IgD-negative memory B cell (primary cell): ENCODE results near the gene ERG. TPM values are rescaled to one million over a fixed set of nuclear protein-coding genes. Genes with fewer than 3 reads are reported as not detected.

Source experiments
- H3K27ac Mint-ChIP-seq, 3 donors: one replicate each; pipeline ENCODE4 v1.8.0; 2020 to 2022; ENCODE audit warnings: mild to moderate bottlenecking in 3 of 3, mixed read lengths in 3 of 3, moderate library complexity in 1 of 3
- H3K27me3 Mint-ChIP-seq: one replicate; pipeline ENCODE4 v1.8.0; 2021; ENCODE audit warnings: mixed read lengths
- H3K36me3 Mint-ChIP-seq: one replicate; pipeline ENCODE4 v1.8.0; 2020; ENCODE audit warnings: mild to moderate bottlenecking, mixed read lengths
- H3K4me1 Mint-ChIP-seq, 3 donors: one replicate each; pipeline ENCODE4 v1.8.0; 2020 to 2022; ENCODE audit warnings: mixed read lengths in 3 of 3, mild to moderate bottlenecking in 1 of 3
- H3K4me3 Mint-ChIP-seq, 4 donors: one replicate each; pipeline ENCODE4 v1.8.0; 2020 to 2022; ENCODE audit warnings: mild to moderate bottlenecking in 4 of 4, mixed read lengths in 4 of 4, moderate library complexity in 3 of 4
- H3K9me3 Mint-ChIP-seq, 3 donors: one replicate each; pipeline ENCODE4 v1.8.0; 2020 to 2021; ENCODE audit warnings: mixed read lengths in 3 of 3, mild to moderate bottlenecking in 1 of 3
- polyA plus RNA-seq: library from polyadenylated mRNA; unstranded; fragments of 300-500 nt; fragmentation: Illumina TruSeq; gene quantifications from one replicate; pipeline ENCODE4 v1.2.3, GENCODE V29; 2021

ERG gene
- polyA plus RNA-seq, 1 donor from 2014 or later: not detected

DNA sequence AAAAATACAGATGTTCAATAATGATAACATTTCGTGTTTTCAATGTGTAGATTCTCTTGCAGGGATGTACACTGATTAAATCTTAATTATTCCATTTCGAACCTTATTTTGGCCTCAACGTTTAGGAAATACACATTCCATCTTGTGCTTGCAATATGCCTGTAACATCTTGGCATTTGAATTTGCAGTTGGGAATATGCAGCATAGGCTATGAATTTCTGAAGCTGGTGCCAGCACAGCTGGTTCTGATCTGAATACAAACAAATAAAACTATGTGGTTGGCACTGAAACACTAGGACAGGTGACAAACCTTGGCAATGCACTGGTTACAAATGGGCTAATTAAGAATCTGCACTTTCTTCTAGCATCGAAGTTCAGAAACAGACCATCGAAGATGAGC is 108.4 kb downstream of the ERG start:
- H3K27me3 Mint-ChIP-seq: peaks cover 5% of the 10 kb centered on the region
- no peaks in the 10 kb centered on the region for H3K4me1 Mint-ChIP-seq
- H3K36me3 Mint-ChIP-seq: no peaks in the 10 kb centered on the region
- no peak overlapping the region for H3K4me3 Mint-ChIP-seq
- H3K9me3 Mint-ChIP-seq: no peaks in the 10 kb centered on the region
- no peak overlapping the region for H3K27ac Mint-ChIP-seq

DNA sequence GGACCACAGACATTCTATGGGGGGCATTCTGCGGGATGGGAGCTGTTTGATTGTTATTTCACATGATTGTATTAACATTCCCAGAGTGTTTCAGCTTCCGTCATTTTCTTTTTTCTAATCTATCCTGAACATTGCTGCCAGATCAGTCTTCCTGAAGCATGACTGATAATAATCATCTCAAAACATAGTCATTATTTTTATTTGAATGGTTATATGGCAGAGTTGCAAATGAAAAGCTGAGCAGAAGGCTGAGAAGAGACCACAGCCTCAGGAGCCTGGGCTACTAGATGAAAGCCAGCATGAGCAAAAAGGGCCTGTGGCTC is 109.0 kb downstream of the ERG start:
- H3K36me3 Mint-ChIP-seq: no peaks in the 10 kb centered on the region
- H3K4me1 Mint-ChIP-seq: no peaks in the 10 kb centered on the region
- H3K27me3 Mint-ChIP-seq: peaks cover 6% of the 10 kb centered on the region
- no peak overlapping the region for H3K27ac Mint-ChIP-seq
- H3K4me3 Mint-ChIP-seq: no peak overlapping the region
- no peaks in the 10 kb centered on the region for H3K9me3 Mint-ChIP-seq

DNA sequence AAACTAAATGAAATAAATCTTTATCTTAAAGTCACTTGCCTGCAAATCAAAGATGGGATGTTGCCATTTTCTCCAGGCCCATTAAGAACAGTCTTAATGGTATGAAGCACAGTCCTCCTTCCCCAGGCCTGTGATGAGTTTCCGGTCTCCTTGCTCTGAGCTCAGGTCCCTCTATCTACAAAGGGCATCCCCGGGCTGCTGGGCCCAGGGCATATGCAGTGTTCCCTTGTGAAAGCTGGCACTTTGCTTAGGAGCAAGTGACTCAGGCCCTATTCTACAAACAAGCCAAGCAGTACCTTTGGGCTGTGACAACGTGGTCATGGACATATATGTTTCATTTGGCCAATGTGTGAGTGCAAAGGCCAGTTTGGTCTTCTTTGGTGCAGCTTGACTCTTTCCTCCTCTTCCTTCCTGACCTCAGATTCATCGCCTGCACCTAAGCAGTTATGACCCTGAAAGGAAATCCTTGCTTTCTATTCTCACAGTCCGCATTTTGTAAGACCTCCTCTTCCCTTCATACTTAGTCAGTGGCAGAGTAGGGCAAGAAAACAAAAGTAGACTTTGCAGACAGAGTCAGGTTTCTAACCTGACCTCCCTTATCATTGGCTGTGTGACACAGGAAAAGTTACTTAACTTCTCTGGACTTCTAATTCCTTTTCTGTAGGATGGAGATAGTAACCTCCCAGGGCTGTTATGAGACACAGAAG is 109.5 kb downstream of the ERG start:
- no peaks in the 10 kb centered on the region for H3K36me3 Mint-ChIP-seq
- peaks cover 7% of the 10 kb centered on the region for H3K27me3 Mint-ChIP-seq
- no peak overlapping the region for H3K4me3 Mint-ChIP-seq
- no peaks in the 10 kb centered on the region for H3K4me1 Mint-ChIP-seq
- H3K27ac Mint-ChIP-seq: no peak overlapping the region
- no peaks in the 10 kb centered on the region for H3K9me3 Mint-ChIP-seq

DNA sequence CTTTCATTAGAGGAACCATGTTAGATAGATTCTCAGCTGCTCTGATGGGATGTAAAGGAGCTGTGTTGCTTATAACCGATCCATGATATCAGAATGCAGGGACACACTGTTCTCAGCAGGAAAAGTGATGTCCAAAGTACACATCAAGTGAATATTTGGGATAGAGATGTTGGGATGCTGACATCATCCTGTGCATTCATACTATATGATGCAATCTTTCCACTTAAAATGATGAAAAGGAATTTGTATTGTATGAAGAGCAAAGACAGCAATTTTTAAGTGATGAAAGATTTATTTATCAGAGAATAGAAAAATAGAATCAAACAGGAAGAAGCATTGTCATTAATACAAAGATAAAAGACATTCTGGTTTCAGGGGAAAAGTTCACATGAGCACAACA is 110.1 kb downstream of the ERG start:
- peaks cover 0 to 1% (median 0%) of the 10 kb centered on the region in 3 donors for H3K9me3 Mint-ChIP-seq

DNA sequence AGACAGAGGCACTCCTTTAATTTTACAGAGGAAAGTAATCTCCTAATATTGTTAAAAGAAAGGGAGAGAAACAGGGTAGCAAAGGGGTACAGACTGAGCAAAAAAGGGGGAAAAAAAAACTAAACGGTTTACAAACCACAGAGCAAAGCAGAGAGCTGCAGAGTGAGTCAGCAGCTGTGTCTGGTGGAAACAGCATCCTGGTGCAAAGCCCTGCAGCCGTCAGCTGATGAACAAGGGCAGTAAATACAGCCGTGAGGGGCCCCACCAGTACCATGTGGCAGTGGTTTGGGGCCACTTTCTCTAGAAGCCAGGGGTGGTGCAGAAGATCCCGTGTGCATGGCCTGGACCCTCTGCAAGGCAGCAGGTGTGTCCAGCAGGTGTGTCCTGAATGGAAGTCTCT is 111.3 kb downstream of the ERG start:
- no peak overlapping the region for H3K27ac Mint-ChIP-seq
- H3K4me3 Mint-ChIP-seq: no peak overlapping the region
- peaks cover 0 to 2% (median 0%) of the 10 kb centered on the region in 3 donors for H3K9me3 Mint-ChIP-seq
- H3K36me3 Mint-ChIP-seq: no peaks in the 10 kb centered on the region
- peaks cover 10% of the 10 kb centered on the region for H3K27me3 Mint-ChIP-seq
- H3K4me1 Mint-ChIP-seq: peaks cover 0 to 2% (median 0%) of the 10 kb centered on the region in 3 donors

More for the DNA sequence above, 110.1 kb downstream of the ERG start:
- peaks cover 0 to under 1% (median 0%) of the 10 kb centered on the region in 3 donors for H3K4me1 Mint-ChIP-seq
- H3K27ac Mint-ChIP-seq: no peak overlapping the region
- no peaks in the 10 kb centered on the region for H3K36me3 Mint-ChIP-seq
- peaks cover 10% of the 10 kb centered on the region for H3K27me3 Mint-ChIP-seq
- H3K4me3 Mint-ChIP-seq: no peak overlapping the region

DNA sequence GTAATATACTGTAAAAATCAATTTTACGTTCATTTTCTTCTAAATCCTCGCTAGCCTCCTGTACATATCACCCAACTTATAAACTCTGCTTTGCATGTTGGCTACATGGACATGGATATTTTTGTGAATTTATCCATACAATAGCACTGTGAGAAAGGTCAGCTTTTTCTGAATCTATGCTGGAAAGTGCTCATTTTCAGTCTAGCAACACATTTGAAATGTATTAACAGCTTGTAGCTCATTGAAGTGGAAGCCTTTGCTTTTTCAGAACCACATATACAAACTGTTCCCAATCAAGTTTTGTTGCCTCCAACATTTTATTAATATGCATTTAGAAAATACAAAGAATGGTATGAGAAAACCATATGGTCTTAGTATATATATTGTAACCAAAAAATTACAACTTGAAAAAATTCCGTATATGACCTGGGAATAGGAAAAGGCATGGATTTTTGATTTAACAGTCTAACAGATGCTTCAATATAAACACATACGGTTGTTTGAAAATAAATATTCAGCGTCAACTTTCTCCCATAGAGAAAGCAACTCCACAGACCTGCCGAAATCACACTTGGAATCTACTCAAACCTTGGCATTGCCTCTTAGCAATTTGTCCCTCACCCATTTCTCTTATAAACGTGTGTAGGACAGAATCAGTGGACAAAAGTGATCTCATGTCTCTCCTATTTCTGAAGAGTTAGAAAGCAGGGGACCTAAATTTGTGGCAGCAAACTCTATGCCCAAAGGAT is 112.7 kb downstream of the ERG start:
- H3K36me3 Mint-ChIP-seq: no peaks in the 10 kb centered on the region
- no peak overlapping the region for H3K4me3 Mint-ChIP-seq
- peaks cover 10% of the 10 kb centered on the region for H3K27me3 Mint-ChIP-seq
- peaks cover 0 to 2% (median 0%) of the 10 kb centered on the region in 3 donors for H3K9me3 Mint-ChIP-seq
- H3K4me1 Mint-ChIP-seq: peaks cover 0 to 2% (median 0%) of the 10 kb centered on the region in 3 donors
- H3K27ac Mint-ChIP-seq: no peak overlapping the region

DNA sequence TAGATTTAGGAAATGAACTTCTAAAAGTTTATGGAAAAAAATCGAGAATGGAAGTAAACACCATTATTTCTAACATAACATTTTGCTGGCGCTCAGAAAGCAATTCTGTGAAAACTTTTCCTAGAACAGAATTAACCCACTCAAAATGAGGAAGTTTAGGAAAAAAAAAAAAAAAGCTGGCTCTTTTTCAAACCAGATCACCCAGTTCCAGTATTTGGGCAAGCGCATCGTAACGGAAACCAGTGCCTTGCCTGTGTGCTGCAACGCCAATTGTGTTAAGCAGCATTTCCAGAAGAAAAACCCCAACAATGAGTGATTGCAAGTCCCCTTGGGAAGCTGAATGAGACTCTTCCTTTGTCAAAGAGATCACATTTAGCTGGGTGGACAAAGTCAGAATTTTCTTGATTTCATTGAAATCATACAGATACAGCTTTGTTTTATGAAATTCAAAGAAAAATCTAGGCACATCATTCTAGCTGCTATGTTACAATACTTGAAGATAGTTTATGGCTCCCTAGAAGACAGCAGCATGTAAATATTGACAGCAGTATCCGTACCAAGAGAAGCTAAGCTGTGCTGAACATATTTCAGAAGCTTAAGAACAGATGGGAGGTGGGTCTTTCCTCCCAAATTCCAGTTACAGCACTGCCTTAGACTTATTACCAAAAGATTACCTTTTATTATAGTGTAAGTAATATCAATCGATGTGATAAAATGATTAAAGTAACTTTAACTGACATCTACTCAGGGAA is 113.4 kb downstream of the ERG start:
- Mint-ChIP-seq H3K27ac (no peak overlapping the region), H3K9me3 (peaks cover 0 to 2% (median 0%) of the 10 kb centered on the region in 3 donors), H3K4me1 (peaks cover 0 to 2% (median 0%) of the 10 kb centered on the region in 3 donors), H3K36me3 (no peaks in the 10 kb centered on the region), H3K4me3 (no peak overlapping the region), H3K27me3 (peaks cover 10% of the 10 kb centered on the region)

DNA sequence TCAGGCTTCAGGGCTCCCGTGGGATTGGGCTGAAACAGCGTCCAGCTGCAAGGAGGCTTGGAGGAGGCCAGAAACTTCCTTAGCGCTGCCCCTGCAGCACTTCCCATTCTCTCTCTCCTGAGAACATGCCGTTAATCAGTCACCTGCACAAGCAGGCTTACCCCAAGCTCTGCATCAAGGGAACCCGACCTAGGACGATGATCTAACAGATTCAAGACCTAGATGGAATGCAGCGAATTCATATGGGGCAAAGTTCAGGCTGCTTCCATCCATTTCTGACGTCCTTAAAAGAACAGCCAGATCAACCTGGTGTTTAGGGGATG is 114.1 kb downstream of the ERG start:
- Mint-ChIP-seq H3K27me3 (peaks cover 10% of the 10 kb centered on the region), H3K4me3 (no peak overlapping the region), H3K27ac (no peak overlapping the region), H3K9me3 (peaks cover 0 to 2% (median 0%) of the 10 kb centered on the region in 3 donors), H3K4me1 (peaks cover 0 to 2% (median 0%) of the 10 kb centered on the region in 3 donors), H3K36me3 (no peaks in the 10 kb centered on the region)

DNA sequence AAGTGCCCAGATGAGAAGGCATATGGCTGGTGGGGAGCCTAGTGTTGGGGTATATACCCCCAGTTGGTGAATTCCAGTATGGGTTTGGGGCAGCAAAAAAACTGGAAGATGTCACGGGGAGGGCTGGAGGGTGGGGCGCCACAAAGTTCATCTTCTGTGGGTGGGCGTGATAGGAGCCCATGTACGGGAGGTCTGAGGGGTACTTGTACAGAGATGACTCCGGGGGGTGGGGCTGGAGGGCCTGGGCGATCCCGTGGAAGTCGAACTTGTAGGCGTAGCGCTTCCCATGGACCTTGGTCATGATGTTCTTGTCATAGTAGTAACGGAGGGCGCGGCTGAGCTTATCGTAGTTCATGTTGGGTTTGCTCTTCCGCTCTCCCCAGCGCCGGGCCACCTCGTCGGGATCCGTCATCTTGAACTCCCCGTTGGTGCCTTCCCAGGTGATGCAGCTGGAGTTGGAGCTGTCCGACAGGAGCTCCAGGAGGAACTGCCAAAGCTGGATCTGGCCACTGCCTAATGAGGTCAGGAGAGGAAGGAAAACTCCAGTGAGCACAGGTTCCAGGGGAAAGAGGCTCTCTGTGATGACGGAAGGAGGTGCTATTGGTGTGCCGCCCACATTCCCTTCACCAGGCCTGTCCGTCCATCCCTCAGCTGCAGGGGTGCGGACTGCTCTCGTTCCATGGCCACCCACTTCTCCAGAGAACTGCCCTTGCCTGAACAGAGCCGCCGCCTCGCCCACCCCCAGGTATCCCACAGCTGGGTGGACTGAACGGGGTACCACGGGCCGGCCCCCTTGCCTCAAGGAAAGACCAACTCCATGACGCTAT is 114.7 kb downstream of the ERG start:
- peaks cover 0 to 2% (median 0%) of the 10 kb centered on the region in 3 donors for H3K9me3 Mint-ChIP-seq
- H3K27me3 Mint-ChIP-seq: peaks cover 10% of the 10 kb centered on the region

DNA sequence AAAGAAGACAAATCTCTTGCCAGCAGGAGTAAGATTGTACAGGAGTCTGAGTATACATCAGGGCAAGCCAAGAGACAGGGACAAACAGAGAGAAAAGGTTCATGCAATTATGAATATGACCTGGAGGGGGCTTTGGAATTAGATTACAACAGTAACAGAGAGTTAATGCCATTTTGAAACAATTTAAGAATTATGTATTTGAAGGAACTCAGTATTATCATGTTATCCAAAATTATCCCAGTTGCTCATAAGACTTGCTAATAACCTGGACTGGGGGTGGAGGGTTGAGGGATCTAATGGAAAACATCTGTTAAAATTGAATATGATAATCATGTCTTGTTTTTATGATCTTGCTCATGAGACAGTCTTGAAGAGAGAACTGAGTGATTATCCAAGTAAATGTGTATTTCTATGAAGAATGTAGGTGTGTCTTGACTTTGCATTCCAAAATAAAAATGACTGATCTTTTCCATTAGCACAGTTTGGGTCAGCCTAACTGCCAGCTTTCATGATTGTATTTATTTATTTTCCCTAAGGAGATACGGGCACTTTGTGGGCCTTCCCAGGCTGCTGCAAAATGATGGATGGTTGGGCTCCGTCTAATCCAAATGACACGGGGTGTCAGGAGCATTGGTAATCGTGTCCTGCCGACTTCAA is 117.7 kb downstream of the ERG start:
- H3K4me3 Mint-ChIP-seq: no peak overlapping the region
- H3K4me1 Mint-ChIP-seq: peaks cover 0 to 2% (median 0%) of the 10 kb centered on the region in 3 donors
- H3K36me3 Mint-ChIP-seq: no peaks in the 10 kb centered on the region
- H3K27ac Mint-ChIP-seq: no peak overlapping the region
- H3K27me3 Mint-ChIP-seq: peaks cover 17% of the 10 kb centered on the region
- peaks cover 0 to 4% (median 2%) of the 10 kb centered on the region in 3 donors for H3K9me3 Mint-ChIP-seq

More for the DNA sequence above, 114.7 kb downstream of the ERG start:
- Mint-ChIP-seq H3K4me1 (peaks cover 0 to 2% (median 0%) of the 10 kb centered on the region in 3 donors), H3K27ac (no peak overlapping the region), H3K4me3 (no peak overlapping the region), H3K36me3 (no peaks in the 10 kb centered on the region)

DNA sequence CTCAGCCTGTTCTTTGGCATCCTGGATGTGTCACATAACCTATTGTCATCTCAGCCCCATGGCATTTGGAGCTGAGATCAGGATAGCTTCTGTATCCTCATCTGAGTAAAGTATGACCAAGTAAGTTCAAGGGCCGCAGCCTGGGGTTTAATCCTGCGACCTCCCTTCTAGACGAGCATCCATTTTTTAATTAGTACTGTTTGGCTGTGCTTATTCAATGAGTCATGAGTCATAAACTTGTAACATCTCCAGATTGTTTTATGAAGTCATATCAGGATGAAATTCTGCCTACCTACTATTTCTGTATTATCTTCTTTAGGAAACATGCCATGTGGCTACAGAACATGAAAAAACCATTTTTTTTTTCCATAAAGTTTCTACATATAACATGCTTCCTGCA is 119.1 kb downstream of the ERG start:
- no peaks in the 10 kb centered on the region for H3K36me3 Mint-ChIP-seq
- no peak overlapping the region for H3K4me3 Mint-ChIP-seq
- H3K4me1 Mint-ChIP-seq: peaks cover 0 to 2% (median 0%) of the 10 kb centered on the region in 3 donors
- H3K27ac Mint-ChIP-seq: no peak overlapping the region
- H3K27me3 Mint-ChIP-seq: peaks cover 13% of the 10 kb centered on the region
- H3K9me3 Mint-ChIP-seq: peaks cover 2 to 5% (median 4%) of the 10 kb centered on the region in 3 donors

DNA sequence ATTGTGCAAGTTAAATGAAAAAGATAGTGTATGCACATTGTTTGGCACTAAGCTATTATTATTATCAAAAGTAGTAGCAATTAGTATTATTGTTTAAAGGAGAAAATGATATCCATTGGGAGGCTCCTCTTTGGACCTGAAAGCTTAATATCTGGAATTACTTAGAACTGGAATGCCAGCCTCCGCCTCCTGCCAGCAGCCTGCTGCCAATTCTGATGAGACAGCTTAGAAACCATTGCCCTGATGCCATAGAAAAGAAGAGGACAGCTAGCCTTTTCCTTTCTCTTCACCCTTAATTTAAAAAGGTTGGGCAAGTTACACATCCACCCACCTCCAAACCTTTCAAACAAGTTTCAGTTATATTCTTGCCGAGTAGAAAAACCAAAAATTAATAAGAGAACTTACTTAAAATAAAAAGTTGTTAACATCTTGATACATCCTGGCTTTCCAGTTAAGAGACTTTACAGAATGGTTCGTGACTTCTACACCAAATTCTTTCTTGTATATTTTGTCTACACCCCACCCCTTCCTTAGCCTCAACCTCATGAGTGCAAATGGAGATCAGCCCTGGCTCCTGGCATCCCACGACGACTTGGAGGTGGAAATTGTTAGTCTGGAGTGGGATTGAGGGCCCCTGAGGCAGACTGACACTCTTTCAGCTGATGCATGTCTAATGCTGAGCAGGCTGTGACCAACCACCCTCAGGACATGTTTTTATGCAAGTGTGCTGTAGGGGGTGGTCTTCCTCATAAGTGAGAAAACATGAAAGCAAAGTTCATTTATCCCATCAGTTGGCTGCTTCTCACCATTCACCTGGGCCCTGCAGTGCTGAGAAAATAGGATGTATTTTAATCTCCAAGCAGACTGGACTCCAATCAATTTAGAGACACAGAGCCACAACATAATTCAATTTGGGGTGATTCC is 120.8 kb downstream of the ERG start:
- Mint-ChIP-seq H3K36me3 (no peaks in the 10 kb centered on the region), H3K27ac (no peak overlapping the region), H3K4me1 (no peaks in the 10 kb centered on the region), H3K27me3 (peaks cover 11% of the 10 kb centered on the region), H3K9me3 (peaks cover 0 to 5% (median 4%) of the 10 kb centered on the region in 3 donors), H3K4me3 (no peak overlapping the region)

DNA sequence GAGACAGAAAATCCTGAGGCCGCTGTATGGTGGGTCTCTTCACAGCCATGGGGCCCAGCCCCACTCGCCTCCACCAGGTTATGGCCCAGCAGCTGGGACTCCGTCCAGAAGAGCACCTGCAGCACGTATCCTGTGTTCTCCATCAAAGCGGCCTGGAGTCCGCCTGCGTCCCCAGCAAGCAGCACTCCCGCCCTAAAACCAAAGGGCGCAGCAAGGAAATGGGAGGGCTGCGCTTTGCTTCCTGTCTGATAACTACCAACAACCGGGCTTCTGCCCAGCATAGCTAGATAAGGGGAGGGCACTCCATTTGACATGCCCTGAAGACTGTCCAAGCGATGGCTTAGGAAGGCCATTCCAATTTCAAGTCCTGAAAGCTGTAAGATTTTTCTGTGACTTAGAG is 121.6 kb downstream of the ERG start:
- Mint-ChIP-seq H3K27me3 (peaks cover 11% of the 10 kb centered on the region), H3K4me1 (no peaks in the 10 kb centered on the region), H3K4me3 (no peak overlapping the region), H3K36me3 (no peaks in the 10 kb centered on the region), H3K9me3 (peaks cover 2 to 5% (median 4%) of the 10 kb centered on the region in 3 donors), H3K27ac (no peak overlapping the region)
